Posterior cingulate gyrus (tissue), 11 donors: ENCODE results near the gene CCDC57.
A peak's percentile ranks its signal among the peaks of the same experiment; 100 is the strongest.
"Not testable (repeated sequence)": the region's sequence is repeated elsewhere in the genome, so short reads cannot be mapped to it uniquely, and the experiment has no call there.

Experiments used
- DNase-seq, 10 donors: peaks; one replicate each; pipeline versions ENCODE4 v3.0.0 to v3.0.0-alpha.2; 2020 to 2021; ENCODE audit warnings: mixed read lengths in 3 of 10
- intact Hi-C: fragments of 100-400 bp; cut with DNase I; formaldehyde crosslinking; loops from one replicate; pipeline ENCODE4 v1.15.1; 2023

Gene CCDC57

DNA sequence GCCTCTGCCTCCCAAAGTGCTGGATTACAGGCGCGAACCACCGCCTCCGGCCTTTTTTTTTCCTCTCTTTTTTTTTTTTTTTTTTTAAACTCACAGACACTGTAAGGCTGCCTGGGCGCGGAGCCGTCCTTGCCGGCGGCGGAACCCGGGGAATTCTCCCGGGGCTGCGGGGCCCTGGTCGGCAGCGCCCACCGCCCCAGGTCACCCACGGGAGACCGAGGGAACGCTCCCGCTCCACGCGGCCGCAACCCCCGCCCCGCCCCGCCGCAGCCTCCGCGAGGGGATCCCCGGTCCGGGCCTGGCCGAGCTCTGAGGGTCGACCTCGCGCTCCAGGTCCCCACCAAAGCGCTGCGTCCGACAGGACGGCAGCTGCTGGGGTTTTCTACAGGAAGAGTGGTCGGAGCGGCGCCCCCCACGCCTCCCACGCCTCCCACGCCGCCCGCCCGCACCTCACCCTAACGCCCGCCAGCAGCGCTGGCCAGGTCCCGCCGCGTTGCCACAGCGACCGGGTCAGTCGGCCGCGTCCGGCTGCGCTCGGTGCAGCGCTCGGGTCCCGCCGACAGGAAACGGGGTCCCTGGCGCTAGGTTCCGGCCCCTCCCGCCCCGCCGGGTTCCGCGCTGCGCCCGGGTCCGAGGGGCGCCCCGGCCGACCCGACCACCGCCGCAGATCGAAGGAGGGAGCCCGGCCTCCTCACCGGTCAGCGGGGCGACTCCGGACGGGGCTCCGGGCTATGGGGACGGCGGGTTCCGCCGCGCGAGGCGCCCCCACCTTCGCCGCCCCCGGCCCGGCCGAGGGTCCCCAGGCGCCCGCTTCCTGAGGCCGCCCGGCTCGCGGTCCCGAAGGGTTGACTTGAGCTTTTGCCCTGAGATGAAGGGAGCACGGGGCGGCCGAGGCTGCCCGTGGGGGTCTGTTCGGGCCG, at the start of gene CCDC57:
TSS of gene CCDC57 (minus strand) at position 512 of the 920 bp plus-strand sequence. CDS start 10,898 bp downstream, outside the sequence.
- peak; percentile 65 to 96 (median 79) for DNase-seq
- intact Hi-C loops, result no loop called here

GRCh38 chr17:82262344-82262743, 49.7 kb upstream of the CCDC57 start:
- intact Hi-C loops, result no loop called here
- no peak for DNase-seq

GRCh38 chr17:82259972-82260961, 47.6 kb upstream of the CCDC57 start:
- intact Hi-C loops, DNase-seq: not testable (repeated sequence)

GRCh38 chr17:82258555-82258954, 45.9 kb upstream of the CCDC57 start:
- intact Hi-C loops, result no loop called here
- no peak for DNase-seq

GRCh38 chr17:82257473-82257872, 44.8 kb upstream of the CCDC57 start:
- intact Hi-C loops, result no loop called here
- DNase-seq, result peak in 8 of 10 donors; percentile 56 to 96 (median 76)

- DNase-seq, result peak in 1 of 10 donors; percentile 12
- intact Hi-C loops, result no loop called here
These were observed 43.7 kb upstream of the CCDC57 start for GRCh38 chr17:82256242-82256885.

- intact Hi-C loops, result no loop called here
- DNase-seq, result peak in 1 of 10 donors; percentile 20
These were observed 42.8 kb upstream of the CCDC57 start for GRCh38 chr17:82255402-82255972.

GRCh38 chr17:82254746-82255145, 42.1 kb upstream of the CCDC57 start:
- intact Hi-C loops, result not testable (repeated sequence)
- DNase-seq, result peak in 1 of 10 donors; percentile 57

GRCh38 chr17:82254096-82254495, 41.5 kb upstream of the CCDC57 start:
- intact Hi-C loops, result not testable (repeated sequence)
- DNase-seq, result peak in 1 of 10 donors; percentile 56

DNA sequence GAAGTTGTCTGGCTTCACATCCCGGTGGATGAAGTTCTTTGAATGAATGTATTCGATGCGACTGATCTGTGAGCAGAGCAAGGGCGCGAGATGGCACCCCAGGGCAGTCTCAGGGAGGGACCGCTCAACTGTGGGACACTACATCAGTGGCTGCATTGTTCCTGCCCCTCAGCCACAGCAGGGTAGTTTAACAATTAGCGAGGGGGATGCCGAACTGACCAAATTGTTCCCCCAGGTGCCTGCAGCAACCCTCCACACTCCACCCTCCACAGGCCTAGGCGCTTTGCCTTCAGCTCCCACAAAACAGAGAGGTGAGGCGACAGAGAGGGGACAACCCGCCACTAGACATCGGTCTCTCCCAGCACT, 40.5 kb upstream of the CCDC57 start:
- intact Hi-C loops, result no loop called here
- DNase-seq, result peak in 1 of 10 donors; percentile 19

DNA sequence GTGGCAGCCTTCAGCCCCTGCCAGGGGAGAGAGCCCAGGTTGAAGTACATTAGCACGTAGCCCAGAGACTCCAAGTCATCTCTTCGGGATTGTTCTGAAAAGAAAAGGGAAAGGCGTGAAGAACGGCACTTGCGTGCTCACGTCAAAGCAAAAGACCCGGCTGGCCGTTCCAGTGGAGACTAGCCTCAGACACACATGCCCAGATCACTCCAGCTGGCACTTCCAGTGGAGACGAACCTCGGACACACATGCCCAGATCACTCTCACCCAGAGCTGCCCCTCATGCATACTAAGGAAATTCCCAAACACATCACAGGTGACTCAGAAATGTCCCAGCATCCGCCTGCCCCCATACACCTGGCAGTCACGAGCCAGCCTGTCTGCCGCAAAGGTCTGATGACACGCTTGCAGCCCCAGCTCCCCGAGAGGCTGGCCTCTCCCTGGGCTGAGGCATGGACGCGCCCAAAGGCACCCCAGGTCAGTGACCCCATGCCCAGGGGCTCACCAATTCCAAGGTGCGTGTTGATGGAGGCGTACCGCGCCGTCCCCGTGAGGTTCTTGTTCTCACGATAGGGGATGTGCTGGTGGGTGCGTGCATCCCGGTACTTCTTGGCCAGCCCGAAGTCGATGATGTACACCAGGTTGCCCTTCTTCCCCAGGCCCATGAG, 40.0 kb upstream of the CCDC57 start:
- peak in 1 of 10 donors; percentile 39 for DNase-seq

GRCh38 chr17:82250868-82251500, 38.3 kb upstream of the CCDC57 start:
- intact Hi-C loops, result no loop called here
- DNase-seq, result peak in 1 of 10 donors; percentile 75

More for the DNA sequence above, 40.0 kb upstream of the CCDC57 start:
- intact Hi-C loops, result no loop called here

GRCh38 chr17:82249896-82250581, 37.4 kb upstream of the CCDC57 start:
- intact Hi-C loops, result loop anchor here (10.0 kb wide), 2 partner anchors 45 to 165 kb away; partner anchors contain the start of genes HEXD and OGFOD3
- peak in 1 of 10 donors; percentile 56 for DNase-seq

GRCh38 chr17:82248815-82249674, 36.4 kb upstream of the CCDC57 start:
- intact Hi-C loops, result loop anchor here (10.0 kb wide), 2 partner anchors 46 to 166 kb away; partner anchors contain the start of genes HEXD and OGFOD3
- peak in 2 of 10 donors; percentile 15 to 62 for DNase-seq

DNA sequence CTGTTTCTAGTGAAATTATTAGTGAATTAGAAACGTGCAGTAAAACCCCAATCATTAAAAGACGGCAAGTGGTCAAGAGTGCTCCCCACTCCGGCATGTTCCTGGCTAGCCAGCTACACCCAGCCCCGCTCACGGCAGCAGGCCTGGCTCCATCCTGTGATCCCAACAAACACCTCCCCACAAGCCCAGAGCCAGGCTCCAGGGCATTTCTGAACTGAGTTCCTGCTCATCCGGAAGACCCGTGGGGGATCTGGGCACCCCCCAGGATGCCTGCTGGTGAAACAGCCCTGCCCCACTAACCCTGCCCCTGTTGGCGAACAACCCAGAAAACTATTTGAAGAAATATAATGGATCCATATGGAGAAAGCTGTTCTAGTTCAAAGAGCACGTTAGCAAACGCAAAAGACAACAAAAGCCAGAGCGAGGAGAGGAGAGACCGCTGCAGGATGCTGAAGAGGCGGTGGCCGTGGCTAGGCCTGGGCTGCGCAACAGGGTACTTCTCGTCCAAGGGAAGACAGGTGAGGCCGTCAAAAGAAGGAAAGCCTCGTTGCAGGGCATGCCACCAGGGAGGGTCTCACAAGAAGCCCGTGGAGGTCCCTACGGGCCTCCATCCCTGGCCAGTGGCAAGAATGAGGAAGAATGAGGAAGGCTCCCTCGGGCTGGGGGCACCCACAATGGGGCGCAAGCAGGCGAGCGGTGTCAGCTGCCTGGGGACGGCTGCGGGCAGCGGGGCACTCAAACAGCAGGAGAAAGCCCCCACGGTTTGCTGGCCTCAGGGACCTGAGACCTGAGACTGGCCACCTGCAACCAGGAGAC, 35.4 kb upstream of the CCDC57 start:
- peak in 1 of 10 donors; percentile 60 for DNase-seq
- intact Hi-C loops, result loop anchor here (10.0 kb wide), 2 partner anchors 47 to 167 kb away; partner anchors contain the start of genes HEXD and OGFOD3
